ENCODE measurements around the gene CALR3. TPM values are rescaled to one million over a fixed set of nuclear protein-coding genes. Genes with fewer than 3 reads are reported as not detected.
A peak's percentile ranks its signal among the peaks of the same experiment; 100 is the strongest.
"Not testable (repeated sequence)": the region's sequence is repeated elsewhere in the genome, so short reads cannot be mapped to it uniquely, and the experiment has no call there.

The CALR3 gene
- total and polyA plus RNA-seq, 5 donors = not detected

GRCh38 chr19:16521715-16522289, 25.8 kb upstream of the CALR3 start:
- no peak for ATAC-seq
- intact Hi-C loops (cut with DNase I) = no loop called here
- H3K4me3 ChIP-seq (ENCODE audit: low read length) = no peak overlapping the region
- DNase-seq = no peak
- H3K9me3 ChIP-seq (ENCODE audit: control insufficient read depth, low read length) = no peaks in the 10 kb centered on the region
- H3K4me1 ChIP-seq (ENCODE audit: control insufficient read depth, insufficient read depth, low read length) = no peaks in the 10 kb centered on the region
- no peaks in the 10 kb centered on the region for H3K27me3 ChIP-seq (ENCODE audit: control insufficient read depth, insufficient read depth)
- H3K27ac ChIP-seq (ENCODE audit: low read length) = no peak overlapping the region
- WGBS = 90% methylated on average over 10 of the region's 10 CpGs

GRCh38 chr19:16520986-16521624, 25.1 kb upstream of the CALR3 start:
- Histone ChIP-seq H3K9me3 (ENCODE audit: control insufficient read depth, low read length) (no peaks in the 10 kb centered on the region), H3K4me3 (ENCODE audit: low read length) (no peak overlapping the region), H3K27me3 (ENCODE audit: control insufficient read depth, insufficient read depth) (no peaks in the 10 kb centered on the region), H3K27ac (ENCODE audit: low read length) (no peak overlapping the region), H3K4me1 (ENCODE audit: control insufficient read depth, insufficient read depth, low read length) (no peaks in the 10 kb centered on the region)
- intact Hi-C loops (cut with DNase I) = no loop called here
- ATAC-seq = no peak
- DNase-seq = no peak
- 89% methylated on average over 18 of the region's 18 CpGs for WGBS

- H3K9me3 ChIP-seq (ENCODE audit: control insufficient read depth, low read length) = no peaks in the 10 kb centered on the region
- 91% methylated on average over 45 of the region's 45 CpGs for WGBS
- H3K4me1 ChIP-seq (ENCODE audit: control insufficient read depth, insufficient read depth, low read length) = no peaks in the 10 kb centered on the region
- no peak overlapping the region for H3K27ac ChIP-seq (ENCODE audit: low read length)
- no peak overlapping the region for H3K4me3 ChIP-seq (ENCODE audit: low read length)
- ATAC-seq = no peak
- DNase-seq = peak in 1 of 3 donors; percentile 11
- no peaks in the 10 kb centered on the region for H3K27me3 ChIP-seq (ENCODE audit: control insufficient read depth, insufficient read depth)
- intact Hi-C loops (cut with DNase I) = no loop called here
These were observed 24.4 kb upstream of the CALR3 start for GRCh38 chr19:16520074-16520973.

GRCh38 chr19:16519230-16519687, 23.3 kb upstream of the CALR3 start:
- H3K27me3 ChIP-seq (ENCODE audit: control insufficient read depth, insufficient read depth) = no peaks in the 10 kb centered on the region
- H3K27ac ChIP-seq (ENCODE audit: low read length) = no peak overlapping the region
- no peaks in the 10 kb centered on the region for H3K4me1 ChIP-seq (ENCODE audit: control insufficient read depth, insufficient read depth, low read length)
- intact Hi-C loops (cut with DNase I) = no loop called here
- no peak overlapping the region for H3K4me3 ChIP-seq (ENCODE audit: low read length)
- DNase-seq (no peak), ATAC-seq (no peak)
- 92% methylated on average over 24 of the region's 24 CpGs for WGBS
- H3K9me3 ChIP-seq (ENCODE audit: control insufficient read depth, low read length) = no peaks in the 10 kb centered on the region

- Histone ChIP-seq H3K4me3 (ENCODE audit: low read length) (no peak overlapping the region), H3K27ac (ENCODE audit: low read length) (no peak overlapping the region), H3K9me3 (ENCODE audit: control insufficient read depth, low read length) (no peaks in the 10 kb centered on the region), H3K27me3 (ENCODE audit: control insufficient read depth, insufficient read depth) (no peaks in the 10 kb centered on the region), H3K4me1 (ENCODE audit: control insufficient read depth, insufficient read depth, low read length) (no peaks in the 10 kb centered on the region)
- intact Hi-C loops (cut with DNase I) = no loop called here
- ATAC-seq (no peak), DNase-seq (no peak)
- WGBS = 83% methylated on average over 33 of the region's 33 CpGs
These were observed 22.7 kb upstream of the CALR3 start for GRCh38 chr19:16518483-16519229.

GRCh38 chr19:16518061-16518460, 22.1 kb upstream of the CALR3 start:
- H3K4me1 ChIP-seq (ENCODE audit: control insufficient read depth, insufficient read depth, low read length) = no peaks in the 10 kb centered on the region
- ATAC-seq = no peak
- 75% methylated on average over 14 of the region's 14 CpGs for whole genome bisulfite sequencing

GRCh38 chr19:16516923-16517610, 21.1 kb upstream of the CALR3 start:
- ATAC-seq (peak; percentile 6 to 8), DNase-seq (no peak)
- Histone ChIP-seq H3K4me1 (ENCODE audit: control insufficient read depth, insufficient read depth, low read length) (no peaks in the 10 kb centered on the region), H3K27ac (ENCODE audit: low read length) (no peak overlapping the region), H3K9me3 (ENCODE audit: control insufficient read depth, low read length) (no peaks in the 10 kb centered on the region), H3K4me3 (ENCODE audit: low read length) (no peak overlapping the region), H3K27me3 (ENCODE audit: control insufficient read depth, insufficient read depth) (no peaks in the 10 kb centered on the region)
- intact Hi-C loops (cut with DNase I) = no loop called here
- 80% methylated on average over 14 of the region's 14 CpGs for WGBS

More at GRCh38 chr19:16518061-16518460, 22.1 kb upstream of the CALR3 start:
- intact Hi-C loops (cut with DNase I) = no loop called here
- Histone ChIP-seq H3K27ac (ENCODE audit: low read length) (no peak overlapping the region), H3K9me3 (ENCODE audit: control insufficient read depth, low read length) (no peaks in the 10 kb centered on the region), H3K27me3 (ENCODE audit: control insufficient read depth, insufficient read depth) (no peaks in the 10 kb centered on the region), H3K4me3 (ENCODE audit: low read length) (no peak overlapping the region)
- DNase-seq = no peak

- no peak for ATAC-seq
- WGBS = 80% methylated on average over 15 of the region's 15 CpGs
- Histone ChIP-seq H3K4me1 (ENCODE audit: control insufficient read depth, insufficient read depth, low read length) (no peaks in the 10 kb centered on the region), H3K27me3 (ENCODE audit: control insufficient read depth, insufficient read depth) (no peaks in the 10 kb centered on the region), H3K9me3 (ENCODE audit: control insufficient read depth, low read length) (no peaks in the 10 kb centered on the region), H3K27ac (ENCODE audit: low read length) (no peak overlapping the region), H3K4me3 (ENCODE audit: low read length) (no peak overlapping the region)
- intact Hi-C loops (cut with DNase I) = no loop called here
- no peak for DNase-seq
These were observed 20.4 kb upstream of the CALR3 start for GRCh38 chr19:16516381-16516780.

GRCh38 chr19:16514383-16515019, 18.5 kb upstream of the CALR3 start:
- intact Hi-C loops (cut with DNase I) = no loop called here
- Histone ChIP-seq H3K27me3 (ENCODE audit: control insufficient read depth, insufficient read depth) (no peaks in the 10 kb centered on the region), H3K4me3 (ENCODE audit: low read length) (no peak overlapping the region), H3K9me3 (ENCODE audit: control insufficient read depth, low read length) (no peaks in the 10 kb centered on the region), H3K4me1 (ENCODE audit: control insufficient read depth, insufficient read depth, low read length) (no peaks in the 10 kb centered on the region), H3K27ac (ENCODE audit: low read length) (no peak overlapping the region)
- no peak for ATAC-seq
- WGBS = 93% methylated on average over 24 of the region's 24 CpGs
- DNase-seq = no peak

- DNase-seq; H3K4me3 ChIP-seq (ENCODE audit: low read length); H3K4me1 ChIP-seq (ENCODE audit: control insufficient read depth, insufficient read depth, low read length); H3K27ac ChIP-seq (ENCODE audit: low read length); H3K9me3 ChIP-seq (ENCODE audit: control insufficient read depth, low read length); intact Hi-C loops (cut with DNase I); H3K27me3 ChIP-seq (ENCODE audit: control insufficient read depth, insufficient read depth); ATAC-seq: not testable (repeated sequence)
- 94% methylated on average over 10 of the region's 10 CpGs for WGBS
These were observed 16.6 kb upstream of the CALR3 start for GRCh38 chr19:16512611-16513010.

Measured in right cardiac atrium (tissue), 5 donors.